Smooth muscle cell (in vitro differentiated cells): ENCODE data around the gene SUV39H2. TPM values are rescaled to one million over a fixed set of nuclear protein-coding genes. Genes with fewer than 3 reads are reported as not detected.

Experiments
- DNase-seq: peaks from one replicate; lab custom pipeline; 2025; ENCODE audit not compliant: unreplicated experiment; lab: John Stamatoyannopoulos, UW
- H2AFZ ChIP-seq: fragments of 200-600 bp; sonication (generic); 2 replicates; pipeline ENCODE4 v1.6.0; 2016; ENCODE audit warnings: antibody characterized with exemption, low read depth, mild to moderate bottlenecking
- H3F3A ChIP-seq: fragments of 200-600 bp; sonication (generic); 2 replicates; pipeline ENCODE4 v1.6.0; 2017; ENCODE audit warnings: antibody characterized with exemption, low read depth
- H3K27ac ChIP-seq: fragments of 200-600 bp; sonication (generic); 2 replicates; pipeline ENCODE4 v1.5.1; 2016; ENCODE audit warnings: low read depth, mild to moderate bottlenecking
- H3K27me3 ChIP-seq: fragments of 200-600 bp; sonication (generic); 2 replicates; pipeline ENCODE4 v1.6.1; 2016; ENCODE audit warnings: low read depth, mild to moderate bottlenecking
- H3K36me3 ChIP-seq: fragments of 200-600 bp; sonication (generic); 2 replicates; pipeline ENCODE4 v1.5.1; 2016; ENCODE audit warnings: low read depth
- H3K4me1 ChIP-seq: fragments of 200-600 bp; sonication (generic); 2 replicates; pipeline ENCODE4 v1.5.1; 2016; ENCODE audit warnings: low read depth
- H3K4me2 ChIP-seq: fragments of 200-600 bp; sonication (generic); 2 replicates; pipeline ENCODE4 v1.6.0; 2016; ENCODE audit warnings: mild to moderate bottlenecking
- H3K4me3 ChIP-seq: fragments of 200-600 bp; sonication (generic); 2 replicates; pipeline ENCODE4 v1.5.1; 2016; ENCODE audit warnings: mild to moderate bottlenecking
- H3K79me2 ChIP-seq: fragments of 200-600 bp; sonication (generic); 2 replicates; pipeline ENCODE4 v1.6.0; 2016; ENCODE audit warnings: low read depth, mild to moderate bottlenecking
- H3K9ac ChIP-seq: fragments of 200-600 bp; sonication (generic); 2 replicates; pipeline ENCODE4 v1.6.0; 2016; ENCODE audit warnings: low read depth
- H3K9me3 ChIP-seq: fragments of 200-600 bp; sonication (generic); replicated peaks from 2 replicates; pipeline ENCODE4 v1.5.1; 2016; ENCODE audit warnings: low read depth
- H4K20me1 ChIP-seq: fragments of 200-600 bp; sonication (generic); 2 replicates; pipeline ENCODE4 v1.6.0; 2016; ENCODE audit warnings: low read depth
- CTCF ChIP-seq: fragments of 200-600 bp; sonication (generic); IDR thresholded peaks from 2 replicates; pipeline ENCODE4 v1.5.1; 2017; ENCODE audit warnings: borderline replicate concordance, mild to moderate bottlenecking, antibody characterized with exemption; ENCODE audit not compliant: insufficient read depth, poor library complexity, severe bottlenecking
- WGBS: methylation state at CpG from one replicate; pipeline ENCODE4 v1.1.7; 2016; ENCODE audit warnings: low lambda C conversion rate; 5-methylcytosine and 5-hydroxymethylcytosine counted together
- polyA plus RNA-seq: library from polyadenylated mRNA; unstranded; fragments of >200 nt; fragmentation: Nextera tagmentation; extraction: Ambion mirVana; gene quantifications from 2 replicates; pipeline ENCODE4 v1.2.1, GENCODE V29; 2016
- total RNA-seq: library from RNA; depleted of rRNA; stranded (reverse); fragments of >200 nt; gene quantifications from 2 replicates; pipeline ENCODE4 v1.2.3, GENCODE V29; 2014

The SUV39H2 gene
- total and polyA plus RNA-seq, 2 experiments from 2014 or later: 7.2 to 11.0 TPM

- Histone ChIP-seq H4K20me1 (no peaks in the 10 kb centered on the region), H3K27me3 (no peaks in the 10 kb centered on the region), H3K4me1 (no peaks in the 10 kb centered on the region), H3K4me3 (no peak overlapping the region), H3K9me3 (no peaks in the 10 kb centered on the region), H3K4me2 (no peak overlapping the region), H3K9ac (no peak overlapping the region), H2AFZ (no peak overlapping the region), H3K79me2 (no peaks in the 10 kb centered on the region), H3F3A (no peaks in the 10 kb centered on the region), H3K27ac (no peak overlapping the region), H3K36me3 (peaks cover 27% of the 10 kb centered on the region)
- 60% methylated on average over 1 of the region's 1 CpG for WGBS
- peak; percentile 52 for TF ChIP-seq CTCF
- DNase-seq: no peak
Observed at GRCh38 chr10:14904316-14904732, 25.7 kb downstream of the SUV39H2 start.

GRCh38 chr10:14904864-14905263 lies 26.2 kb downstream of the SUV39H2 start:
- H3K27me3 ChIP-seq: no peaks in the 10 kb centered on the region
- H3F3A ChIP-seq: no peaks in the 10 kb centered on the region
- no peak for DNase-seq
- H3K4me3 ChIP-seq: no peak overlapping the region
- no peaks in the 10 kb centered on the region for H3K9me3 ChIP-seq
- H2AFZ ChIP-seq: no peak overlapping the region
- TF ChIP-seq CTCF: no peak
- H3K9ac ChIP-seq: no peak overlapping the region
- H4K20me1 ChIP-seq: no peaks in the 10 kb centered on the region
- no peaks in the 10 kb centered on the region for H3K79me2 ChIP-seq
- H3K4me2 ChIP-seq: no peak overlapping the region
- H3K4me1 ChIP-seq: no peaks in the 10 kb centered on the region
- H3K27ac ChIP-seq: no peak overlapping the region
- WGBS: 97% methylated on average over 2 of the region's 2 CpGs
- H3K36me3 ChIP-seq: peaks cover 24% of the 10 kb centered on the region

- WGBS: 100% methylated on average over 2 of the region's 2 CpGs
- H3K27me3 ChIP-seq: no peaks in the 10 kb centered on the region
- no peak for DNase-seq
Observed at GRCh38 chr10:14905890-14906289, 27.2 kb downstream of the SUV39H2 start.

More at GRCh38 chr10:14905890-14906289, 27.2 kb downstream of the SUV39H2 start:
- no peaks in the 10 kb centered on the region for H3K4me1 ChIP-seq
- peaks cover 23% of the 10 kb centered on the region for H3K36me3 ChIP-seq
- H3K4me3 ChIP-seq: no peak overlapping the region
- no peaks in the 10 kb centered on the region for H4K20me1 ChIP-seq
- no peaks in the 10 kb centered on the region for H3K79me2 ChIP-seq
- TF ChIP-seq CTCF: no peak
- no peaks in the 10 kb centered on the region for H3K9me3 ChIP-seq
- no peak overlapping the region for H3K4me2 ChIP-seq
- H3K27ac ChIP-seq: no peak overlapping the region
- no peak overlapping the region for H2AFZ ChIP-seq
- H3F3A ChIP-seq: no peaks in the 10 kb centered on the region
- H3K9ac ChIP-seq: no peak overlapping the region
